Stimulated activated CD8-positive, alpha-beta memory T cell treated with anti-CD3 and anti-CD28 coated beads, Interleukin-15, amount 100 ng/mL, for 48 hours (primary cell): ENCODE results near the gene MYRIP.
"Not testable (repeated sequence)": the region's sequence is repeated elsewhere in the genome, so short reads cannot be mapped to it uniquely, and the experiment has no call there.

ENCODE experiments used
- DNase-seq, 2 donors: peaks; one replicate each; pipeline ENCODE4 v3.0.0-alpha.2; 2020; ENCODE audit warnings: low read depth in 2 of 2

The MYRIP gene

DNA sequence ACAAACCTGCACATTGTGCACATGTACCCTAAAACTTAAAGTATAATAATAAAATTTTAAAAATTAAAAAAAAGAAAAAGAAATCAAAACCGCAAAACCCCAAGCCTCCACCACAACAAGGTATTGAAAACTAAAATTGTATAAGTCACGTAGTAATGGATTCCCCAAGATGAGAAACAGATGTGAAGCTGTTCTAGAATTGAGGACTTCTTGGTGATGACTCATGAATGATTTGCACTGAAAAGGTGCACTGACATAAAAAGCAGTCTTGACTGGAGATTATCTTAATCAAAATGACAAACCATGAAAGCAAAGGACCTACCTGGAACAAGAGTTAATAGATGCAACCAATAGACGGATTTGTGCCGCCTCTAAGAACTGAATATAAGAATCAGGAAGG, 225.8 kb downstream of the MYRIP start:
- no peak for DNase-seq

DNA sequence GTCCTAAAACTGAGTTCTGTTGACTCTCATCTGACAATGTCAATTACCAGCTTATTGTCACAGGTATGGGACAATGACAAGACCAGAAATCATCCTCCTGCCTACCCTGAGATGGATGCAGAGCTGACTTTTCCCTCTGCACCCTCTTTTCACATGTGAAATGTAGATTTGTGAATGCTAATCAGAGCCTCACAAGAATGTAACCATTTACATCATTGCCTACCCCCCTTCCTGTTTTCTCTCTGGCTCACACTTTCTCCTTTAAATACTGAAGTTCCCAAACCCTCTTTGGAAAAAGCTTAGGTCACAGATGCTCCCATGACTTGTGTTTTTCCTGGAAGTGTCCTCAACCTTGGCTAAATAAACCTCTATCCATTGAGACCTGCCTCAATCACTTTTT, 228.2 kb downstream of the MYRIP start:
- no peak for DNase-seq

DNA sequence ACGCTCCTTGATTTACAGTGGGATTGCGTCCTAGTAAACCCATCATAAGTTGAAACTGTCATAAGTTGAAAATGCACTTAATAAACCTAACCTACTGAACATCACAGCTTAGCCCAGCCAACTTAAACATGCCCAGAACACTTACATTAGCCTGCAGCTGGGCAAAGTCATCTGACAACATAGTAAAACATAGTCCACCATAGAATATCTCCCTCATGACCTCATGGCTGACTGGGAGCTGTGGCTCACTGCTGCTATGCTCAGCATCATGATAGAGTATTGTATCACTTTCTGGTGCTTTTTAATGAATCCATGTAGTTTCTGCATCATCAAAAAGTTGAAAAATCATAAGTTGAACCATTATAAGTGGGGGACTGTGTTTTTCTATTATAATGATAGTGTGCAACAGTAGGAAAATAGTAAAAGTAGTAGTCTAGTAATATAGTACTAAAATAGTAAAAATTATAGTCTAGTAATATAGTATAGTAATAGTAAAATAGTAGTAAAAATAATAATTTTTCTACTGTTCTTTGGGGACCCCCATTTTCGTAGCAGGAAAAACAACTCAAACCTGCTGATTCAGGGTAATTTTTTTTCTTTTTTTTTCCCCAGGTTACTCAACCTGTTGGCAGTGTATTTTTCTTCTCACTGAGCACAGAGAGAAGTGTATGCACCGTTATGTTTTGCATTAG, 233.5 kb downstream of the MYRIP start:
- no peak for DNase-seq

DNA sequence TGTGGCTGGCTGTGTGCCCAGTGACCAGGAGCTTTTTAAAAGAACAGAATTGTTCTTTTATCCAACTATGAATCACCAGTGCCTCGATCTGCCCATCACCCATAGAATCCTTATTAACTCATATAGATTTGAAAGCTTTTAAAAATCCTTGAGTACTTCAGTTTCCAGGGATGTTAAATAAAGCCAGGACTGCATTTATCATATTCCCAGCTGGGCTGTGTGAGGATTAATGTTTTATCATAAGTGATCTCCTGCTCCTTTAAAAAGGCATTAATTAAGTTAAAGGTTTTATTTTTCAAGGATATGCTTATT, 234.0 kb downstream of the MYRIP start:
- DNase-seq, result no peak

DNA sequence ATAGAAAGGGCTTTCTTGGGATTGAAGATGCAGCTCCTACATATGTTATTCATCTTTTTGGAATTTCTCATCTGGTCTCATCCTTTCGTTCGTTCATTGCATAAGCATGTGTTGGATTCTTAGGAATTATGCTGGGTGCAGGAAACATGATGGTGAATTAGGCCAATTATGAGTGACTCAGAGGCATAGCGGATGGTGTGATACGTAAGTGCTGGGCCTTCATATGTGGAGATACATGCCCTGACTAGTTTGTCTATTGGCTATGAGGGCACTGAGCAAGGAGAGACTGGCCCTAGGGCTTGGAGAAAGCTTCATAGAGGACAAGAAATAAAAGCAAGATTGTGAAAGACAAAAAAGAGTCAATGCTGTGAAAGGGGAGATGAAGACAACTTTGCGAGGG, 235.1 kb downstream of the MYRIP start:
- no peak for DNase-seq

DNA sequence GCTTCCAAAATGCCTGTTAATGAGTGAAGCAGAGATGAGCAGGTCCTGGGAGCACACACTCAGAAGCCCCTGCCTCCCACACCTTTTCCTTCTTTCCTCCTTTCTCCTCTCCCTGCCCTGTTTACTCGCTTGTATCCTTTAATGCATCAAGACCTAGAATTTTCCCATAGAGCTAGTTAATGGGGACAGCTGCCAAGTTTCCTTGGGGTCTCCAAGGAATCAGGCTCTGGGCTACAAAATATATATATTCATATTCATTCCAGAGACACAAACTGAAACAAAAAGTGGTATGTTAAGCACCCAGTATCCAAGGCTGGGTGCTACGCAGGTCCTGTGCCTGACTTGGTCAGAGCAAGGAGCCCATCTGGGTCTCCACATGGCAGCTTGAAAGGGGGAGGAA, 235.6 kb downstream of the MYRIP start:
- DNase-seq, result no peak

DNA sequence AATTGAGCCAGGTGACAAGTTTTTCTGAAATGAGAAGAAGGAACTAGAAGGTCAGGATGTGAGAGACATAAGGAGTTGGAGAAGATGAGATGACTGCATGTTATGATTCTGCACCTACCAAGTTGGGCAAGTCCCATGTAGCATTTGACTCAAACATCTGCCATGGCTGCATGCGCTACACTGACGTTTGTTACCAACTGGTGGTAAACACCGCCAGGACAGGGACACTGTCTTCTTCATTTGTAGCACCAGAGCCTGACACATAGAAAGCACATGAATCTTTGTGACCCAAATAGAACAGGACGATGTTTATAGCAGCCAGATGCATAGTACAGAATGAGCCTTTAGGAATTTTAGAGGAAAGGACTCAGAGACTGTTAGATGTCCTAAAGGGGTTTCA, 236.7 kb downstream of the MYRIP start:
- no peak for DNase-seq

DNA sequence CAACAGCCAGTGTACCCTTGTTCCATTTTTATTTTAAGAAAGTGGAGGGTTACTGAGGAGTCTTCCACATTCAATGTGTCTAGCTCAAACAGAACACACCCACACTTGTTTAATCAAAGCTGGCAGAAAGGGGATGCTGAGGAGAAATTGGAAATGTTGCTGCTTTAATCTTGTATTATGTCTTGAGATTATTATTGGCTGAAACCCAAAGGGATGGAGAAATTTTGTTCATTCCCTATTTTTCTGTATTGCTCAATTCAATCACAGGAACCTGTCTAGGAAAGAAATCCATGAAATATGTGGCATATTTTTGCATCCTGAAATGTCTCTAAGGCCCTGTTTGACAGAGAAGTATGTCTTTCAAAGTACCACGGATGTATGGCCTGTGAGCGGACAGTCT, 238.0 kb downstream of the MYRIP start:
- no peak for DNase-seq

DNA sequence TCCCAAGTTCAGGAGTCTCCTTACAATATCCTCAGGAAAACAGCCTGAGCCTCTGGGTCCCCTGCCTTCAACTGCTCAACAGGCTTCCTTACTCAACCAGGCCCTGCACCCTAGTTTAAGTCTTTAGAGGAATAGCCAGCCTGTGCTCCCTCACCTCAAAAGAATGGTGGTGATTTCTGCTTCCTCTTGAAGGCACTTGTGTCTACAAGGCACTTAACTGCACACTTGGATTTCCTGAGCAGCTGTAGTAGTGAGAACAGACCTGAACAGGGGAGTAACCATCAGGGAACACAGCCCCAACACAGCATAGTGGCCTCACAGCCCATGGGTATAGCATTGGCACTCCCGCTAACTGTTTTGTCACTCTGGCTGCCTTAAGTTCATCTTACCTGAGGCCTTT, 244.3 kb downstream of the MYRIP start:
- DNase-seq, result no peak

DNA sequence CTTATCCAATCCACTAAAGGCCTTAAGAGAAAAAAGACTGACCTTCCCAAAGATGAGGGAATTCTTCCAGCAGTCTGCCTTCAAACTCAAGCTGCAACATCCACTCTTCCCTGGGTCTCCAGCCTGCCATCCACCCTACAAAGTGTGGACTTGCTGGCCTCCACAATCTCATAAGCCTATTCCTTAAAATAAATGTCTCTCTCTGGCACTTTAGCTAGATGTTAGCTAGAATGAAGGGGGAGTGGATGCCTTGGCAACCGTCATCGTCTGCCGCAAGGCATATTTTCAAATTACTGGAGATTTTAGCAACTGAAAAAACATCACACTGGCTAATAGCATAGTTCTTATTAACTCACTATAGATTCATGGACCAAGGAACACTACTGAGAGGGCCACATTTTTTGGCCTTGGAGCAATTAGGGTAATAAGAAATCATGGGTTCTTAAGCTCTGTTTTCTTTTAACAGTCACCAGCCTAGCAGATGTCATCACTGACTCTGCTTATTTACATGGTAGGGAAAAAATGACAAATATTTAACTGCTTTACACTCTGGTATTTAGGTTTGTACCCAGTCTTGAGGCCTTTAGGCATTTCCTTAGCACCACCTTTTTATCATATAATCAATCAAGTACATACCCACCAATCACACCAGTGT, 245.3 kb downstream of the MYRIP start:
- no peak for DNase-seq

DNA sequence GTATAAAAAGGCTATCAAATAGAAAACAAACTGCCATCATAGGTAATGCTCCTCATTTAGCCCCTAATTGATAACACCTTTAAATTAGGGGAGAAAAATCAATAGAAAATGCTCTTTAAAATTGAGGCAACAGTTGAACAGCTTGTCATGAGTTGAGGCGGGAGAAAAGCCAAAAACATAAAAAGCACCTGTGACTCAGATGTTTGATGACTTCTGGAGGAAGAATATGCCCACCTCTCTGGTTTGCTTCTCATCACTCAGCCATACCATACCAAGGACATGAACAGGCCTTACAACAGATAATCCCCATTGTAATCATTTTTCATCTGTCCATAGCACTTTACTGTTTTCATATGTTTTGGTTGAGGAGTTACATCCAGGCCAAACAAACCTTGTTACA, 246.0 kb downstream of the MYRIP start:
- no peak for DNase-seq

DNA sequence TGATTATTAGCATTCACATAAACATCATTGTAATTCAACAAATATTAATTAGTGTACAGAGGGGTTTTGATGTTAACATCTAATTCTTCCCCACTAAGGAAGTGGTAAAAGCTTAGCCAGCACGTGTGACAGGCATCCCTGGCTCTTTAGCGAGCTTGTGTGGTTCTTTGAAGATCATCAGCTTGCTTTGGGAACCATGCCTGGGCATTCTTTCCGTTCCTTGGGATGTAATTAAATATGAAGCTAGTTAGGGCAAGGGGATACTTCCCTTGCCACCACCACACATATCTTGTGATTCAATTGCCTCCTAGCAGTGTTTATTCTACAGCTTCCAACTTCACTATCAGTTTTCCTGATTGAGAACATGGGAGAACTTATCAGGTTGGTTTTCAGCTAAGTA, 246.5 kb downstream of the MYRIP start:
- DNase-seq, result no peak

DNA sequence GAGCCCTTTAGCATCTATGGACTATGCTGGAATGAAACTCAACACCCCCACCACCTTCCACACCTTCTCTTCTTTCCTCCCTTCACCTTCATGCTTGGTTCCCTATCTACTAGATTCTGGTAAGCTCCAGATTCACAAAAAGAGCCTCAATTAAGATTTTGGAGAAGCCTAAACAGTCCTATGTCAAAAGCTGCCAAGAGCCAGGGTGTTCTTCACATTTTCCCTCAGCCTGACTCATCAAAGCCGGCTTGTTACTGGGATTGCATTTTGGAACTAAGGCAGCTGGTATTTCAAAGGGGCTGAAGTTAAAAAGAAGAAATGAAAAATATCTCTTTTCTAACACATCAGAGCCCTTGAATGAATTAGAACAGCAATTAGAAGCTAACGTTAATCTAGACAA, 247.7 kb downstream of the MYRIP start:
- no peak for DNase-seq

DNA sequence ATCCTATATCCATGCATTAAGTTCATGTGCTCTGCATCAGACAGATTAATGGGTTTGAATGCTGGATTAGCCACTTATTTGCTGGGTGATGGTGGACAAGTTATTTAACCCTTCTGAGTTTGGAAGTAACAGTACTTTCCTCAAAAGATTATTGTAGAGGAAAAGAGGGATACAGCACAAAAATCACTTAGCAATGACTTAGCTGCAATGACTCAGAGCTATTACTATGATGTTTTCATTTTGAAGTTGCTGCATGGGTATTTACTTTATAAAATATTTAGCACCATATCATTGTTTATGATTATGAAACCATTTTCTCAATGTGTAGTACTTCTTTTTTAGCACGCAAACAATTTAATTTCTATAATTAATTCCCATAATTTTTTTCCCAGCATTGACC, 248.4 kb downstream of the MYRIP start:
- no peak for DNase-seq

DNA sequence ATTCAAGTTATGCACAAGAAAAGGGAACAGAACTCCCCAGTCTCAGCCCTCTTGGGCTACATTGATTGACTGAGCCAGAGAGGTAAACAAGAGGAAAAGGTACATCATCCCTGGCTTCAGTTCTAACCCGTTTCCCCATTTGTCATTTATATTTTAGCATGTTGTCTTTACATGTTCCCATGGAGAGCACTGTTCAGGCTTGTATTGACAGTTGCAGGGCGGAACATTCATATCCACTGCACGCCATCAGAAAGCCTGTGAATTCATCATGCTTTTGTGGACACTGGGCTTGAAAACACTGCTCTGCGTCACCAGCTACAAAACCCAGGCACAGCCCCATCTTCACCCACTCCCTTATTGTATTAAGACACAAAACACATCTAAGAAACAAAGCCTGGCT, 259.2 kb downstream of the MYRIP start:
- DNase-seq, result no peak

DNA sequence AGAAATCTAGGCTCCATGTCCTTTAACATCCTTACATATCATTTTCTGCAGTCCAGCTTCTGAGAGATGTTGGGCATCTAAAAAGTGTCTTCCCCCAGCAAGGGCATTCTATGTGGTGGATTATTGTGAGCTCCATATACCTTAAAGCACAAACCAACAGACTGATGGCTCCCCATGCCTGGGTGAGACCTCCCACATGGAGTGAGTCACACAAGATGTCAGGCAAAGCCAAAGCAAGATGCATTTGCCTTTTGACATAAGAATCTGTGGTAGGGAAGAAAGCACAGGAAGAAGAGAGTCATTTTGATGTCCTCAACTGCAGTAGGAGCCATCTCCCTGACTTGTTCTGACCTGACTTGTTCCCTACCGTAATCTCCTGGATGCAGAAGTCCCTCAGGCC, 261.4 kb downstream of the MYRIP start:
- no peak for DNase-seq

DNA sequence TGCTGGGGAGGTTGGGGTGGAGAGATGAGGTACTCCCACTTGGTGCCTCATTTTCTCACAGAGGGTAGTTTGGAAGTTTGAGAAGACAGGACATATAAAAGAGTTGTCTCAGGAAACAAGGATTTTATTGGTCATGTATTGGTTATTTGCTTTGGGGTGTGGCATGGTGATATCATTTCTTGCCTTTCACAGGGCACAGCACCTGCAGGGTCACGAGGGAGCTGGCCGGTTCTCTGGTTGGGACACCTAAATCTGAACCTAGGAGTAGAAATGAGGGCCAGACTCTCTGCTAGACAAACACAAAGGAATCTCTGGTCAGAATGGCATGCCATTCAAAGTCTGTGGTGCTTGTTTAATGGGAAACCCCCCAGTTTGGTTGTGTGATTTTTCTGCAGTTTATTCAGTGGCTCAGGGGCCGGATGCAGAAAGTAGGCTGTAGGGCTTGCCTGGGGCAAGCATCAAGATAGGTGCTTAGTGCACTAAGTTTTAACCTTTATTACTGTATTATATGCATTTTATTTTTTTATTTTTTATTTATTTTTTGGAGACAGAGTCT, 262.4 kb downstream of the MYRIP start:
- no peak for DNase-seq

DNA sequence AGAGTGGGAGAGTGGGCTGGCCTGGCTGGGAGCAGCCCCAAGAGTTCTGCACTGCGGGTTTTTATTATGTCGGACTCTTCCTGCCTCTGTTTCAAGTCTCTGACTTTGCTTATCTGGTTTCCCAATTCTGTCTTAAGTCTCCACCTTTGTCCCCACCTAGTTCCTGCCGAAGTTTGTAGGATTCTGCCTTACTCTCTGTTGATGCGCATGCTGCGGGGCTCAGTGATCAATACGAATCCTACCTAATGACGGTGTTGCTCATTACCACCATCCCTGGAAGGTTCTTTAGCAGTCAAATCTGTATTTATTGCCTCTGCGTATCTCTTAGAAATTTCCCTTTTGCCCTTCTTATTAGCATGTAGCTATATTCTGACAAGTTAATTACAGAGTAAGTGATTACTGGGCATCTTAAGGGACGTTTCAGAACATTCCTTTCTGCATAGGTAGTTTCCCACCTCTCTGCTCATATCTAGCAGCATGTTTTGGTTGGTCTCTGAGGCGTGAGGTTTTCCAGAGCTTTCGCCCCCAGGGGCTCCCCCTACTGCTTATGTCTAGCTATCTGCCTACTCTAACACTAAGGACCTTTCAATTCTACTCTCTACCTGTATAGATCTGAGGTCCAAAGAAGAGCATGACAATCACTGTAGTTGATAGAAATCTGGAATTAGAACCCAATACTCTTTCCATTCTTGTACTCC, 264.1 kb downstream of the MYRIP start:
- DNase-seq, result no peak

DNA sequence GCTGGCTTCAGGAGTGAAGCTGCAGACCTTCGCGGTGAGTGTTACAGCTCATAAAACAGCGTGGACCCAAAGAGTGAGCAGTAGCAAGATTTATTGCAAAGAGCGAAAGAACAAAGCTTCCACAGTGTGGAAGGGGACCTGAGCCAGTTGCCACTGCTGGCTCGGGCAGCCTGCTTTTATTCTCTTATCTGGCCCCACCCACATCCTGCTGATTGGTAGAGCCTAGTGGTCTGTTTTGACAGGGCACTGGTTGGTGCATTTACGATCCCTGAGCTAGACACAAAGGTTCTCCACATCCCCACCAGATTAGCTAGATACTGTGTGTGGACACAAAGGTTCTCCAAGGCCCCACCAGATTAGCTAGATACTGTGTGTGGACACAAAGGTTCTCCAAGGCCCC, 267.7 kb downstream of the MYRIP start:
- not testable (repeated sequence) for DNase-seq

DNA sequence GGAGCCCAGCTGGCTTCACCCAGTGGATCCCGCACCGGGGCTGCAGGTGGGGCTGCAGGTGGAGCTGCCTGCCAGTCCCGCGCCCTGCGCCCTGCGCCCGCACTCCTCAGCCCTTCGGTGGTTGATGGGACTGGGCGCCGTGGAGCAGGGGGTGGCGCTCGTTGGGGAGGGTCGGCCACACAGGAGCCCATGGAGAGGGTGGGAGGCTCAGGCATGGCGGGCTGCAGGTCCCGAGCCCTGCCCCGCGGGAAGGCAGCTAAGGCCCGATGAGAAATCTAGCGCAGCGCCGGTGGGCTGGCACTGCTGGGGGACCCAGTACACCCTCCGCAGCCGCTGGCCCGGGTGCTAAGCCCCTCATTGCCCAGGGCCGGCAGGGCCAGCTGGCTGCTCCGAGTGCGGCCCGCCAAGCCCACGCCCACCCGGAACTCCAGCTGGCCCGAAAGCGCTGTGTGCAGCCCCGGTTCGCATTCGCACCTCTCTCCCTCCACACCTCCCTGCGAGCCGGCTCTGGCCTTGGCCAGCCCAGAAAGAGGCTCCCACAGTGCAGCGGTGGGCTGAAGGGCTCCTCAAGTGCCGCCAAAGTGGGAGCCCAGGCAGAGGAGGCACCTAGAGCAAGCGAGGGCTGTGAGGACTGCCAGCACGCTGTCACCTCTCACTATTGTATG, 268.6 kb downstream of the MYRIP start:
- not testable (repeated sequence) for DNase-seq

DNA sequence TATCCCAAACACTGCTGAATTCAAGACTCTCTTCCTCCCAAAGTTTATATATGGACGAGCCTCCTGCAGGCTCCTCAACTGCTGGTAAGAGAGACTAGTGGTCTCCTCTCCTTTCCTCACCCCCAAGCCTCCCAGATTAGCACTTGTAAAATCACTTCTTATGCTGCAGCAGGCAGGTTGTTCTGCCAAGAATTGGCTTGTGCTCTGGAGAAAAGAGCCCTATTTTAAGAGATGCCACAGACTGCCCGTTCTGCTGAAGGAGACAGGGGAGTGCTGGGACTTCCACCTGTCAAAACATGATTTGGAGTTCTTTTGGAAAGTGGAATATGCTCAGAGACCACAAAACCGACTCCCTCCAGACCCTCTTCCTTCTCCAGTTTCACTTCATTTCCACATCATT, 269.2 kb downstream of the MYRIP start:
- DNase-seq, result no peak

DNA sequence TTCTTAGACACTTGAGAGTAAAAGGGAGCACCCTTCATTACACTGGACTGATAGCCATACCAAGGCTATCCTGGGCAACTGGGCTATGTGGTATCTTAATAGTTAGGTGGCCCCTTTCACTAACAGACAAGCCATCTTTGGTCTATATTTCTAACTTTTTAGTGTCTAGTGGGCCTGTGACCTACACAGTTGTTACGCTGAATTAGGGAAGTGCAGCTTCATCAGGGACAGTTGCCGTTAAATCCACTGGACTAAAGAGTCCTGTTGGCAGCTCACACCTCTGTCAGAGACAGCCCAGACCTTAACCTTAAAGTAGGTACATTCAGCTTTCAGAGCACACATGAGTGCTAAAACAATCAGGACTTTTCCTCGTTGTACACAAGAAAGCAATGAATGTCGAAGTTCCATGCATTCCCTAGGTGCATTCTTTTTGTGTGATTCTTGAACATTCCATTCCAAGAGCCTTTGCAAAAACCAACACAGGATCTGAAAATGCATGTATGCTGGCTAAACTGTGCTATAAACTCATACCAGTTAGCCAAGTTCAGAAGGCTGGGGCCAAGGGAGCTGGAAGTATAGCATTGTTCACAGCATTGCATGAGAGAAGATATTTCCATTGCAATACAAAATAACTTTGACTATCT, 269.9 kb downstream of the MYRIP start:
- DNase-seq, result no peak
